H1 (cell line): ENCODE measurements around the gene KRT83. TPM values are rescaled to one million over a fixed set of nuclear protein-coding genes. Genes with fewer than 3 reads are reported as not detected.

Source experiments
- BRCA1 ChIP-seq: IDR thresholded peaks from 2 replicates; pipeline ENCODE4 v1.6.1; 2012; ENCODE audit warnings: low read depth, low read length, improper control_type of control experiment
- HDAC2 ChIP-seq, 2 experiments: fragments of 300-600 bp in 1 of 2; sonication (generic) in 1 of 2; IDR thresholded peaks; 2 replicates each; pipeline ENCODE4 v1.6.1; 2011 to 2012; ENCODE audit warnings: low read depth in 2 of 2, low read length in 2 of 2, mild to moderate bottlenecking in 2 of 2, moderate library complexity in 2 of 2, borderline replicate concordance in 1 of 2, inconsistent platforms in 1 of 2
- POLR2AphosphoS5 ChIP-seq: IDR thresholded peaks from 2 replicates; pipeline ENCODE4 v1.6.1; 2011; ENCODE audit warnings: low read depth, low read length
- SIX5 ChIP-seq: IDR thresholded peaks from 2 replicates; pipeline ENCODE4 v1.6.1; 2011; ENCODE audit warnings: mild to moderate bottlenecking, low read depth, low read length
- TBP ChIP-seq: IDR thresholded peaks from 2 replicates; pipeline ENCODE4 v1.6.1; 2011; ENCODE audit warnings: low read depth, low read length, improper control_type of control experiment
- polyA plus RNA-seq, 7 experiments: library from polyadenylated mRNA; depleted of rRNA in 3 of 7; stranded (reverse) in 5 of 7; unstranded in 2 of 7; fragments of >200 nt in 5 of 7; fragments of 200-250 nt in 2 of 7; gene quantifications; 1 replicate in 5 of 7; 2 replicates in 1 of 7; 4 replicates in 1 of 7; pipeline versions ENCODE4 v1.2.1 to v1.2.3, GENCODE V29; 2011 to 2013; ENCODE audit warnings: missing spikeins in 2 of 7, mixed read lengths in 2 of 7
- total RNA-seq: library from RNA; stranded (reverse); fragmentation: NEBNext Ultra II Directional; extraction: Animal tissue kit (Norgen Biotek cat#: 25700); gene quantifications from 2 replicates; pipeline ENCODE4 v1.2.1, GENCODE V29; 2021

The KRT83 gene
- total and polyA plus RNA-seq, 2 of the 8 experiments (the other 6 are each of a cell fraction or from before 2014, with no cell fraction given): not detected

- TF ChIP-seq BRCA1 (no peak), POLR2AphosphoS5 (no peak), TBP (no peak), HDAC2 (IDR thresholded peaks at IDR 0.05; ENCODE audit: borderline replicate concordance in 1 of 2, low read depth in 2 of 2, low read length in 2 of 2) (no peak), SIX5 (no peak)
Observed at GRCh38 chr12:52317468-52318052, 3.6 kb downstream of the KRT83 start (continued).
